BLaER1 treated with 17β-estradiol and CSF1 and Interleukin-3, amounts not matched to agents 10 nM and 100 nM (cell line): ENCODE results near the gene BAZ1B.
"Not testable (repeated sequence)": the region's sequence is repeated elsewhere in the genome, so short reads cannot be mapped to it uniquely, and the experiment has no call there.

Experiments used
- H3K27ac ChIP-seq, 11 experiments: shearing (Covaris generic); formaldehyde crosslinking; 2 replicates each; pipeline ENCODE4 v1.8.1; 2022
- H3K27me3 ChIP-seq, 11 experiments: shearing (Covaris generic); formaldehyde crosslinking; 2 replicates each; pipeline ENCODE4 v1.8.1; 2022
- H3K36me3 ChIP-seq, 11 experiments: shearing (Covaris generic); formaldehyde crosslinking; 2 replicates each; pipeline ENCODE4 v1.8.1; 2022
- H3K4me1 ChIP-seq, 10 experiments: shearing (Covaris generic); formaldehyde crosslinking; 2 replicates each; pipeline ENCODE4 v1.8.1; 2022
- H3K4me2 ChIP-seq, 11 experiments: shearing (Covaris generic); formaldehyde crosslinking; 2 replicates each; pipeline ENCODE4 v1.8.1; 2022
- H3K4me3 ChIP-seq, 10 experiments: shearing (Covaris generic); formaldehyde crosslinking; 2 replicates each; pipeline ENCODE4 v1.8.1; 2022
- H3K9ac ChIP-seq, 11 experiments: shearing (Covaris generic); formaldehyde crosslinking; 2 replicates each; pipeline ENCODE4 v1.8.1; 2022
- H3K9me3 ChIP-seq, 11 experiments: shearing (Covaris generic); formaldehyde crosslinking; replicated peaks in 1 of 11; 2 replicates each; pipeline ENCODE4 v1.8.1; 2022
- H4K20me1 ChIP-seq, 11 experiments: shearing (Covaris generic); formaldehyde crosslinking; 2 replicates each; pipeline ENCODE4 v1.8.1; 2022
- Cebpa-rat ChIP-seq, 11 experiments: shearing (Covaris generic); IDR thresholded peaks; 2 replicates each; pipeline ENCODE4 v1.8.1; 2022

BAZ1B gene

DNA sequence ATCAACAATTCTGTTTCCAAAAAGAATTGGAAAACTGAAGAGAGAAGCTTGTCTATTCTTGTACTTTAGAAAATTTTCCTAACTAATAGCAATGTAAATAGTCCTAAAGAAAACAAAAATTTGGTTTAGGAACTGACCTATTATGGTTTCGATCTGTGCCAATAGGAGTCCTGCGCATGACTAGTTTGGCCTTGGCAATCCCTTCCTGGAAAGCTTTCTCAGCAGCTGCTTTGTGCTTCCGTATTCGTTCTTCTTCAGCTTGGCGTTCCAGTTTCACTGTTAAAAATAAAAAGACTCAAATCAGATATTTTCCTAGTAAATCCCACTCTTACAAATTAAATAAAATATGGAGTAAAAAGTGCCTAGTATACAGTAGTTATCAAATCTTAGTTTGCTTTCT is 51.9 kb downstream of the BAZ1B start:
- H3K9me3 ChIP-seq = no peaks in the 10 kb centered on the region
- H3K27ac ChIP-seq = no peak overlapping the region
- H3K4me2 ChIP-seq = no peak overlapping the region
- H3K4me1 ChIP-seq = no peaks in the 10 kb centered on the region
- H3K4me3 ChIP-seq = no peak overlapping the region
- H3K27me3 ChIP-seq = no peaks in the 10 kb centered on the region
- H3K36me3 ChIP-seq = peaks cover 99 to 100% (median 100%) of the 10 kb centered on the region in 11 experiments
- TF ChIP-seq Cebpa-rat (IDR thresholded peaks at IDR 0.05) = no peak
- no peak overlapping the region for H3K9ac ChIP-seq
- peaks cover 11 to 96% (median 76%) of the 10 kb centered on the region in 11 experiments; a peak in 21 of 22 replicates for H4K20me1 ChIP-seq

GRCh38 chr7:73467046-73467445 is 55.0 kb downstream of the BAZ1B start:
- not testable (repeated sequence) for H3K4me1 ChIP-seq, H3K27ac ChIP-seq, H3K4me3 ChIP-seq, H3K27me3 ChIP-seq, H3K9ac ChIP-seq, H3K4me2 ChIP-seq, H3K9me3 ChIP-seq
- peaks cover 99 to 100% (median 100%) of the 10 kb centered on the region in 11 experiments for H3K36me3 ChIP-seq
- H4K20me1 ChIP-seq = peaks cover 0 to 91% (median 55%) of the 10 kb centered on the region in 11 experiments; a peak in 21 of 22 replicates

DNA sequence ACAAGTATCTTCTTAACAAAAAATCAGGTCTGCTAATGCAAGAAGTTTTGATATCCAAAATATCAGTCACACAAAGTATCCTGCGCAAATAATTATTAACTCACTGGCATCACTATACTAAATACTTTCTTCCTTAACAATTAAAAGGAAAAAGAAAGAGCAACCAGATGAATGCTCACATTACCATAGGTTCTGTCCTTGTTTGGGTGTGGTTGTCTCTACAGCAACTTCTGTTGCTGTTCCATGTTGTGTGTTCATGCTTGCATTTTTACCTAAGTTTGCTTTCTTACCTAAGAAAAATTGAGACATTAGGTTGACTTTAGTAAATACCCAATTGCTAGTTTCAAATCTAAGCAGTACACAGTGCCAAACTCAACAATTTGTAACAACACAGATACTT is 56.0 kb downstream of the BAZ1B start:
- no peak overlapping the region for H3K9ac ChIP-seq

DNA sequence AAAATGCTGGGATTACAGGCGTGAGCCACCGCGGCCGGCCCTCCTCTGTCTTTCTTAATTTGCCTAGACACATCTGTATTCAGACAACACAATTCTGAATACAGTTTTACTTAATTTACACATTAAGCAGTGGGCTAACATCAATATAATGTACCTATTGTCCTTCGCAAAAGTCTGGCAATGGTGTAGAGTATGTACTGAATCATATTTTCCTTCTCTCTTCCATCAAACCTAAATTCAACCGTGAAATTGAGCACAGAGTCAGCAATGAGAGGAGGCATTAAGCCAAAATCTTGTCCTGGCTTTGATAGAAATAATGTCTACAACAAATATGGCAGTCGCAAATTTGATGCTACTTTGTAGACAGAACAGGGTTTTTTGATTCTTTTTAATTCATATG is 58.1 kb downstream of the BAZ1B start:
- Histone ChIP-seq H3K4me2 (no peak overlapping the region), H3K36me3 (peaks cover 99 to 100% (median 100%) of the 10 kb centered on the region in 11 experiments), H3K4me1 (peaks cover 0 to 11% (median 0%) of the 10 kb centered on the region in 10 experiments; a peak in 5 of 20 replicates), H3K9ac (no peak overlapping the region), H3K9me3 (no peaks in the 10 kb centered on the region), H4K20me1 (peaks cover 0 to 94% (median 41%) of the 10 kb centered on the region in 11 experiments; a peak in 18 of 22 replicates), H3K27me3 (no peaks in the 10 kb centered on the region), H3K27ac (no peak overlapping the region), H3K4me3 (no peak overlapping the region)
- TF ChIP-seq Cebpa-rat (IDR thresholded peaks at IDR 0.05) = no peak

More for the DNA sequence above, 56.0 kb downstream of the BAZ1B start:
- Histone ChIP-seq H3K4me3 (no peak overlapping the region), H3K27ac (no peak overlapping the region), H3K36me3 (peaks cover 99 to 100% (median 100%) of the 10 kb centered on the region in 11 experiments), H3K4me1 (no peaks in the 10 kb centered on the region), H4K20me1 (peaks cover 0 to 91% (median 51%) of the 10 kb centered on the region in 11 experiments; a peak in 21 of 22 replicates), H3K27me3 (no peaks in the 10 kb centered on the region), H3K9me3 (no peaks in the 10 kb centered on the region), H3K4me2 (no peak overlapping the region)
- no peak for TF ChIP-seq Cebpa-rat (IDR thresholded peaks at IDR 0.05)

DNA sequence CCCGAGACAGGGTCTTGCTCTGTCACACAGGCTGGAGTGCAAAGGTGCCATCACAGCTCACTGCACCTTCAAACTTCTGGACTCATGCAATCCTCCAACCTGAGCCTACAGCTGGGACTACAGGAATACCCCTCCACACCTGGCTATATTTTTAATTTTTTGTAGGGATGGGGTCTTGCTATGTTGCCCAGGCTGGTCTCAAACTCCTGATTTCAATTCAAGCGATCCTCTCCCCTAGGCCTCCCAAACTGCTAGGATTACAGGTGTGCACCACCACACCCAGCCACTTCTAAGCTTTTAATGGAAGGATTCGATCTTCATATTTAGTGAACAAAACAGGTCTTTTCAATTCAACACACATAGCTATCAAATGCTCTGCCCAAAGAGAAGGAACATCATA is 58.8 kb downstream of the BAZ1B start:
- Histone ChIP-seq H3K27me3 (no peaks in the 10 kb centered on the region), H3K9me3 (no peaks in the 10 kb centered on the region), H4K20me1 (peaks cover 0 to 94% (median 39%) of the 10 kb centered on the region in 11 experiments; a peak in 18 of 22 replicates), H3K27ac (no peak overlapping the region), H3K36me3 (peaks cover 99 to 100% (median 100%) of the 10 kb centered on the region in 11 experiments), H3K4me2 (no peak overlapping the region), H3K4me1 (peaks cover 0 to 11% (median 0%) of the 10 kb centered on the region in 10 experiments; a peak in 5 of 20 replicates), H3K4me3 (no peak overlapping the region), H3K9ac (no peak overlapping the region)
- no peak for TF ChIP-seq Cebpa-rat (IDR thresholded peaks at IDR 0.05)

- no peak for TF ChIP-seq Cebpa-rat (IDR thresholded peaks at IDR 0.05)
- H3K4me3 ChIP-seq = no peak overlapping the region
- H3K4me1 ChIP-seq = peaks cover 0 to 11% (median 0%) of the 10 kb centered on the region in 10 experiments; a peak in 5 of 20 replicates
- H3K27me3 ChIP-seq = no peaks in the 10 kb centered on the region
- H4K20me1 ChIP-seq = peaks cover 0 to 92% (median 38%) of the 10 kb centered on the region in 11 experiments; a peak in 18 of 22 replicates
- H3K9ac ChIP-seq = no peak overlapping the region
- H3K4me2 ChIP-seq = no peak overlapping the region
- H3K36me3 ChIP-seq = peaks cover 99 to 100% (median 100%) of the 10 kb centered on the region in 11 experiments
- no peak overlapping the region for H3K27ac ChIP-seq
- H3K9me3 ChIP-seq = no peaks in the 10 kb centered on the region
Measured at GRCh38 chr7:73461782-73462285, 60.3 kb downstream of the BAZ1B start.

- Histone ChIP-seq H3K4me3 (no peak overlapping the region), H4K20me1 (peaks cover 0 to 91% (median 60%) of the 10 kb centered on the region in 11 experiments; a peak in 21 of 22 replicates), H3K27ac (no peak overlapping the region), H3K9me3 (no peaks in the 10 kb centered on the region), H3K27me3 (no peaks in the 10 kb centered on the region), H3K4me1 (peaks cover 0 to 5% (median 0%) of the 10 kb centered on the region in 10 experiments; a peak in 6 of 20 replicates), H3K4me2 (no peak overlapping the region), H3K36me3 (peaks cover 88 to 100% (median 98%) of the 10 kb centered on the region in 11 experiments), H3K9ac (0 out of 22 replicates have a peak overlapping the region, but pooled peaks of 1 of the 11 experiments have one; percentile 18)
- TF ChIP-seq Cebpa-rat (IDR thresholded peaks at IDR 0.05) = no peak
Measured at GRCh38 chr7:73454424-73454823, 67.7 kb downstream of the BAZ1B start.

DNA sequence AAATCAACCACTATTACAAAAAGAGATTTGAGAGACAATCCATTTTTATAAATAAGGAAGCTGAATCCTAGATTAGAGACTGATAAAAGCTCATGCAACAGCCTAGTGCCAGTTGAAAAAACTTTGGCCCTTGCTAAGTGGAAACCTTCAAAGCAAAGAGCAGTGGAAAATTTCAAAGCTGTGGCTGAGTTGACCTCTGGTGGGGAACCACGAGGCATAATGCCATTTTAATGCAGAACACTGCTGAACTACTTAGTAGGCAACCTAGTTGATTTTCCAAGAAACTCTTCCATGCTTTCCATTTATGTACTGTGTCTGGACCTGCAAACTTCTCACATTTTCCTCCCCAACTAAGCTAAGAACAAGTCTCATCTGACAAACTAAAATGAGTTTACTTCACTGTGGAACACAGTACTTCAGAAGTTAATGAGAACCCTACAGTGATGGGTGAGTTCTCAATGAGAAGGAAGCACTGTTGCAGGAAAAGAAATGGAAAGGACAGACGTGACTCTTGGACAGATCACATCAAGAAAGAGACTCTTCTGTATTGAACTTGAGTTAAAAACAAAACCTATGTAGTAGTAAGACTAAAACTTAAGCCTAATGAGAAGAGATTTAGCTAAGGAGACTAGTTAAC is 69.0 kb downstream of the BAZ1B start:
- Histone ChIP-seq H3K9me3 (no peaks in the 10 kb centered on the region), H3K4me1 (peaks cover 0 to 6% (median 0%) of the 10 kb centered on the region in 10 experiments; a peak in 2 of 20 replicates), H3K4me3 (no peak overlapping the region), H3K9ac (peak overlapping the region in 1 of 11 experiments; percentile 19; a peak in 1 of 22 replicates), H3K36me3 (peaks cover 88 to 100% (median 98%) of the 10 kb centered on the region in 11 experiments), H4K20me1 (peaks cover 0 to 87% (median 62%) of the 10 kb centered on the region in 11 experiments; a peak in 21 of 22 replicates), H3K27me3 (no peaks in the 10 kb centered on the region), H3K4me2 (no peak overlapping the region), H3K27ac (no peak overlapping the region)
- no peak for TF ChIP-seq Cebpa-rat (IDR thresholded peaks at IDR 0.05)

DNA sequence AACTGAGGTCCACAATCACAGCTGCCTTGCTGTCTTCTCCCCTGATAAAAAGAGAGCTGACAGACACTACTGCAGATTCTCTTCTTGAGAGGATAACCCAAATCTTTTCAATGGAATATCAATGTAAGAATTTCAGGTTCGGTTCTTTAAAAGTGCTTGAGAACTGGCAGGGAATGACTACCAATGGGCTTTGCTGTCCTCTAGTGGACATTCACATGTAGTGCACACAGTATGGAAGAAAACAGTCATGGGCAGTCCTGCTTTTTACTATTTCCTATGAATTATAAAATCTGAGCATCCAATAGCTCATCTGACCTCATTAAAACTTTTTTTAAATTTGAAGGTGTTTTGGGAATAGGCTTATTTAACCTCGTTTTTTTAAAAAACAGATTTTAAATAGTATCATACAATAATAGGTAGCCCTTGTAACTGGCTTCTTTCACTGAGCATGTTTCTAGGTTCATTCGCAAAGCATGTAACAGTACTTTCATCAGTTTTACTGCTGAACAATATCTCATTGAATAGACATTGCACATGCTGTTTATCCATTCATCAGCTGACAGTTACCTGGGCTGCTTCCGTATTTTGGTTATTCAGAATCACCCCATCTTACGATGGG is 70.2 kb downstream of the BAZ1B start:
- H3K4me1 ChIP-seq = peaks cover 0 to 6% (median 0%) of the 10 kb centered on the region in 10 experiments; a peak in 2 of 20 replicates
- H3K27ac ChIP-seq = no peak overlapping the region
- no peak overlapping the region for H3K4me2 ChIP-seq
- no peak overlapping the region for H3K9ac ChIP-seq
- no peaks in the 10 kb centered on the region for H3K27me3 ChIP-seq
- H3K36me3 ChIP-seq = peaks cover 88 to 100% (median 98%) of the 10 kb centered on the region in 11 experiments
- no peaks in the 10 kb centered on the region for H3K9me3 ChIP-seq
- TF ChIP-seq Cebpa-rat (IDR thresholded peaks at IDR 0.05) = no peak
- no peak overlapping the region for H3K4me3 ChIP-seq
- H4K20me1 ChIP-seq = peaks cover 0 to 87% (median 53%) of the 10 kb centered on the region in 11 experiments; a peak in 21 of 22 replicates
